Bone marrow (tissue), 2 donors: Measurements from ENCODE around the gene ST7L.
"Not testable (repeated sequence)": the region's sequence is repeated elsewhere in the genome, so short reads cannot be mapped to it uniquely, and the experiment has no call there.

Experiments
- DNase-seq, 2 donors: peaks; one replicate each; lab custom pipeline; 2025; lab: John Stamatoyannopoulos, UW

The ST7L gene

DNA sequence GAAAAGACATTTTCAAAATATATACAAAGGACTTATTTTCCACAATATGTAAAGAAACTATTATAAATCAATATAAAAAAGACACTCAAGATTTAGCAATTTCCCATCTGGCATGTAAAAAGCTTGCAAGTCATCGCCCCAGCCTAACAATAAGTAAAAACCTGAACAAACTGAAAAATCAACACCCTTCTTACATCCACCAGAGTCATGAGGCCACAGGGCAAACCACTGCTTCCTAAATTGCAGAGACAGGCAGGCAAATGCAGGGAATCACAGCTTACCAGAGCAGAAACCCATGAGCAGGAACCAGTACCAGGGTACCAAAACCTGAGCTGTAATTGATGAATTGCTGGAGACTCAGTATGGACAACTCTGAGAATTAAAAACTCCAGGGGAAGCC lies 126.9 kb downstream of the ST7L start:
- no peak for DNase-seq

- DNase-seq, result no peak
Observed at GRCh38 chr1:112488141-112488540, 130.8 kb downstream of the ST7L start.

DNA sequence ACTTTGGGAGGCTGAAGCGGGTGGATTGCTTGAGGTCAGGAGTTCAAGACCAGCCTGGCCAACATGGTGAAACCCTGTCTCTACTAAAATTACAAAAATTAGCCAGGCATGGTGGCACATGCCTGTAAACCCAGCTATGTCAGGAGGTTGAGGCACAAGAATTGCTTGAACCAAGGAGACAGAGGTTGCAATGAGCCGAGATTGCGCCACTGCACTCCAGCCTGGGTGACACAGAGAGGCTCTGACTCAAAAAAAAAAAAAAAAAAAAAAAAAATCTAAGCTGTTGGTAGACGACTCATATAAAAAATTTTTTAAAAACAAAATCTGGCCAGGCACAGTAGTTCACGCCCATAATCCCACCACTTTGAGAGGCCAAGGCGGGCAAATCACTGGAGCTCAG lies 131.3 kb downstream of the ST7L start:
- DNase-seq, result not testable (repeated sequence)

GRCh38 chr1:112486063-112486462 lies 132.9 kb downstream of the ST7L start:
- not testable (repeated sequence) for DNase-seq

GRCh38 chr1:112478314-112478713 lies 140.6 kb downstream of the ST7L start:
- DNase-seq, result no peak

GRCh38 chr1:112477550-112477949 lies 141.4 kb downstream of the ST7L start:
- no peak for DNase-seq
